H1 (cell line): ENCODE data around the gene NFKBIZ. TPM values are rescaled to one million over a fixed set of nuclear protein-coding genes. Genes with fewer than 3 reads are reported as not detected.

ENCODE experiments used
- MAFK ChIP-seq: IDR thresholded peaks from 2 replicates; pipeline ENCODE4 v1.6.1; 2012; ENCODE audit warnings: low read depth, mild to moderate bottlenecking, improper control_type of control experiment, low read length
- NANOG ChIP-seq: IDR thresholded peaks from 2 replicates; pipeline ENCODE4 v1.6.1; 2011; ENCODE audit warnings: low read length, low read depth, mild to moderate bottlenecking, inconsistent platforms; ENCODE audit not compliant: insufficient read depth, poor library complexity, severe bottlenecking
- polyA plus RNA-seq, 7 experiments: library from polyadenylated mRNA; depleted of rRNA in 3 of 7; stranded (reverse) in 5 of 7; unstranded in 2 of 7; fragments of >200 nt in 5 of 7; fragments of 200-250 nt in 2 of 7; gene quantifications; 1 replicate in 5 of 7; 2 replicates in 1 of 7; 4 replicates in 1 of 7; pipeline versions ENCODE4 v1.2.1 to v1.2.3, GENCODE V29; 2011 to 2013; ENCODE audit warnings: missing spikeins in 2 of 7, mixed read lengths in 2 of 7
- total RNA-seq: library from RNA; stranded (reverse); fragmentation: NEBNext Ultra II Directional; extraction: Animal tissue kit (Norgen Biotek cat#: 25700); gene quantifications from 2 replicates; pipeline ENCODE4 v1.2.1, GENCODE V29; 2021

Gene NFKBIZ
- total and polyA plus RNA-seq, 2 of the 8 experiments (the other 6 are each of a cell fraction or from before 2014, with no cell fraction given), result 7.2 to 24.5 TPM

DNA sequence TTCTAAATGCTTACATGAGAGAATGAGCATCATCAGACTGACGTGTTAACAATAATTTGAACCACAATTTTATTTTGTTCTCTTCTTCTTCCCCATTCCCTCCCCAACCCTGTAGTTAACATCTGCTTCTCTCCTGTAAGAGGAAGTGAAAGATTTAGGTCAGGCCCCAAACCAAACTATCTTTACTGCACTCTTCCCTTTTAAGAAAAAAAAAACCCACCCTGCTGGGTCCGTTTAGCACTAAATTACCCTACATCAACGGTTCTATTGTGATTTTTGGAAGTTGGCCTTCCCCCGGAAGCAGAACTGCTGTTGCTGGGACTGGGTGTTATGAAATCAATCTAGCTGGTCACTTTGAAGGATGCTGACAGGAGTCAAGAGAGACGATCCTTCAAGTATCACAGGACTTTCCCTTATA is 49.4 kb downstream of the NFKBIZ start (continued):
- TF ChIP-seq MAFK, result no peak
- no peak for TF ChIP-seq NANOG
